ENCODE data around the gene UBE2J2. TPM values are rescaled to one million over a fixed set of nuclear protein-coding genes. Genes with fewer than 3 reads are reported as not detected.
A peak's percentile ranks its signal among the peaks of the same experiment; 100 is the strongest.

The UBE2J2 gene
- total and polyA plus RNA-seq, 4 donors, result 36.0 to 57.4 (median 47.1) TPM

DNA sequence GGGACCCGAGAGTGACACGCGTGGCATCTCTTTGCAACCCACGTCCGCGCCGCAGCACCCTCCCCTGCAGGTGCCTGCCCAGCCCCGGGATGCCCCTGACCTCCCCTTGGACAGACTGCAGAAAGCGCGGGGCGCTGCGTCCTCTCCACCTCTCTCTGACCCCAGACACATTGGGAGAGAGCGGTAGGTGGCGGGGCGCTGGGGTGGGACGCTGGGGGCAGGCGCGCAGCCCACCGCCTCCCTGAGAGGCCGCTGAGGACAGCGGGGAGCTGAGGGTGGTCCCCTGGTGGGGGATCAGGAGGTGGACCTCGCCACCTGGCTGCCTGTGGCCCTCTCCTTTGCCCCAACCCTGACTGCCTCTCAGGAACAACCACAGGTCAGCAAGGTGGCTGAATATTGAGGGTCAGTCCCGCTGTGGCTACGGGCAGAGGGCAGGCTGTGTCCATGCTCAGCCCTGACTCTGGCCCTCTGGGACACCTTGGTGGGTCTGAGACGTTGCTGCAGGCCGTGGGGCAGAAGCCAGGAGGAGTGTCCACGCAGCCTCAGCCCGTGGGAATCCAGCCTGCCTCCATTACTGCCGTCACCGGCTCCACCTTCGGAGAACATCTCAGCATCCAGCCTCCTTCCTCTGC, 761 bp upstream of the UBE2J2 start:
- ATAC-seq (ENCODE audit: insufficient read depth, low FRiP score) (no peak), DNase-seq (no peak)
- Histone ChIP-seq H3K4me3 (peak overlapping the region; percentile 55), H3K9me3 (ENCODE audit: control insufficient read depth in 4 of 4, insufficient read depth in 3 of 4, low read length in 3 of 4) (no peaks in the 10 kb centered on the region), H3K27me3 (ENCODE audit: control insufficient read depth in 3 of 3, insufficient read depth in 3 of 3, low read length in 2 of 3) (no peaks in the 10 kb centered on the region), H3K9ac (ENCODE audit: insufficient read depth in 1 of 2, low read length in 2 of 2) (no peak overlapping the region), H3K4me1 (ENCODE audit: control insufficient read depth in 5 of 5, insufficient read depth in 5 of 5, low read length in 5 of 5) (peaks cover 11 to 31% (median 17%) of the 10 kb centered on the region in 5 donors), H3K36me3 (ENCODE audit: control insufficient read depth in 4 of 4, insufficient read depth in 4 of 4, low read length in 4 of 4) (peaks cover 0 to 5% (median under 1%) of the 10 kb centered on the region in 4 donors), H3K27ac (ENCODE audit: low read depth in 1 of 2, low read length in 1 of 2) (peak overlapping the region; percentile 34 to 87)
- WGBS, 2 donors, result 24 to 26% methylated on average over 25 to 31 of the region's 31 CpGs
- TF ChIP-seq, protein P1, sequence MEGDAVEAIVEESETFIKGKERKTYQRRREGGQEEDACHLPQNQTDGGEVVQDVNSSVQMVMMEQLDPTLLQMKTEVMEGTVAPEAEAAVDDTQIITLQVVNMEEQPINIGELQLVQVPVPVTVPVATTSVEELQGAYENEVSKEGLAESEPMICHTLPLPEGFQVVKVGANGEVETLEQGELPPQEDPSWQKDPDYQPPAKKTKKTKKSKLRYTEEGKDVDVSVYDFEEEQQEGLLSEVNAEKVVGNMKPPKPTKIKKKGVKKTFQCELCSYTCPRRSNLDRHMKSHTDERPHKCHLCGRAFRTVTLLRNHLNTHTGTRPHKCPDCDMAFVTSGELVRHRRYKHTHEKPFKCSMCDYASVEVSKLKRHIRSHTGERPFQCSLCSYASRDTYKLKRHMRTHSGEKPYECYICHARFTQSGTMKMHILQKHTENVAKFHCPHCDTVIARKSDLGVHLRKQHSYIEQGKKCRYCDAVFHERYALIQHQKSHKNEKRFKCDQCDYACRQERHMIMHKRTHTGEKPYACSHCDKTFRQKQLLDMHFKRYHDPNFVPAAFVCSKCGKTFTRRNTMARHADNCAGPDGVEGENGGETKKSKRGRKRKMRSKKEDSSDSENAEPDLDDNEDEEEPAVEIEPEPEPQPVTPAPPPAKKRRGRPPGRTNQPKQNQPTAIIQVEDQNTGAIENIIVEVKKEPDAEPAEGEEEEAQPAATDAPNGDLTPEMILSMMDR (IDR thresholded peaks at IDR 0.05; ENCODE audit: control extremely low read depth, extremely low read depth), result no peak

DNA sequence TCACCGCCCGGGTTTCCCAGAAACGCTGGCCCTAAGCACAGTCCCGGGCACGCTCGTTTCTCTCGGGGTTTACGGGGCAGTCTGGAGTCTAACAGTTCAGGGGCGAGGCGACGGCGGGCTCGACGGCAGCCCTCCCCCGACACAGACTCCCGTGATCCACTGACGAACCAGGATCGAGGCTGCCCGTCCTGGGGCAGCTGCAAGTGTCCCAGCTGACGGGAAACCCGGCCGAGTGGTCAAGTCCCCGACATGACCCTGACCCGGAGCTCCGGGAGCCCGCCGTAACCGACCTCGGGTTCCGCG, 494 bp downstream of the UBE2J2 start:
- 0% methylated on average over 31 of the region's 31 CpGs for WGBS, 2 donors
- ATAC-seq (ENCODE audit: insufficient read depth, low FRiP score), result no peak
- TF ChIP-seq, protein P1 (IDR thresholded peaks at IDR 0.05; ENCODE audit: control extremely low read depth, extremely low read depth), result no peak

DNA sequence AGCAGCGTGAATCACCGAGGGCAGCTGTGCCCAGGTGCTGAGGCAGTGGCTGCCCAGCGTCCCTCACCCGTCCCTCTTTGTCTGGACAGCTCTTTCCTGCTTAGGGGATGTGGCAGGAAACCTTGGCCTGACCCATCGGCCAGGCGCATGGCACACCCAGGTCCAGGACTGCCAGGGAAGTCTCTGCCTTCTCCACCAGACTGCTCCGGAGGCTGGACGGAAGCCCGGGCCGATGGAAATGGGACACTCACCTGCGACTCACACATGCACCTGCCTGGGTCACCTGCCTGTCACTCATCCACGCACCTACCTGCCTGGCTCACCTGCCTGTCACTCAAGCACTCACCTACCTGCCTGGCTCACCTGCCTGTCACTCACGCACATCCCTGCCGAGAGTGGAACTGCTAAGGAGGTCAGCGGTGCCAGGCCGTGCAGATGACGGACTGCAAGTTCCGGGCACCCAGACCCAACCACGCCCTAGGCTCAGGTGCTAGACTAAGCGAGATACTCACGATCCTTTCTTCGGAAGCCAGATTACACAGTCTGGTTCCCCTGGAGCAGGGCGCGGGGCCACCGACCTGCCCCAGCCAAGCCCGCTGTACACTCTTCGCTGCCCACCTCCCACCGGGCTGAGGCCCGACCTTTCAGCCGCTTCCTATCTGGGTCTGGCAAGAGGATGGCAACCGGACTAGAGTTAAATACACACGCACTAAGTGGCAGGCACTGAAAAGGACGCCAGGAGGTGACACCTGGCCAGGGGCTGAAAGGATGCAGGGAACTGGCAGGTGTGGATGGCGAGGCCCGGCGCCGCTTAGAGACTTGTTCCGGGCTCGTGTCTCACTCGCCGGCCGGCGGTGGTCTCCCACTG, 1.1 kb downstream of the UBE2J2 start:
- peaks cover 0 to 6% (median 2%) of the 10 kb centered on the region in 4 donors for H3K36me3 ChIP-seq (ENCODE audit: control insufficient read depth in 4 of 4, insufficient read depth in 4 of 4, low read length in 4 of 4)
- peaks cover 11 to 31% (median 17%) of the 10 kb centered on the region in 5 donors for H3K4me1 ChIP-seq (ENCODE audit: control insufficient read depth in 5 of 5, insufficient read depth in 5 of 5, low read length in 5 of 5)
- H3K27me3 ChIP-seq (ENCODE audit: control insufficient read depth in 3 of 3, insufficient read depth in 3 of 3, low read length in 2 of 3), result no peaks in the 10 kb centered on the region
- WGBS, 2 donors, result 28 to 43% methylated on average over 39 to 43 of the region's 43 CpGs
- no peaks in the 10 kb centered on the region for H3K9me3 ChIP-seq (ENCODE audit: control insufficient read depth in 4 of 4, insufficient read depth in 3 of 4, low read length in 3 of 4)
- TF ChIP-seq, protein P1 (IDR thresholded peaks at IDR 0.05; ENCODE audit: control extremely low read depth, extremely low read depth), result no peak
- peak overlapping the region; percentile 93 for H3K4me3 ChIP-seq
- peak overlapping the region; percentile 3 to 71 for H3K9ac ChIP-seq (ENCODE audit: insufficient read depth in 1 of 2, low read length in 2 of 2)
- H3K27ac ChIP-seq (ENCODE audit: low read depth in 1 of 2, low read length in 1 of 2), result peak overlapping the region; percentile 85 to 91
- DNase-seq (no peak), ATAC-seq (ENCODE audit: insufficient read depth, low FRiP score) (peak; percentile 20)

More for the DNA sequence above, 494 bp downstream of the UBE2J2 start:
- peak overlapping the region; percentile 85 to 91 for H3K27ac ChIP-seq (ENCODE audit: low read depth in 1 of 2, low read length in 1 of 2)
- peak overlapping the region; percentile 3 to 71 for H3K9ac ChIP-seq (ENCODE audit: insufficient read depth in 1 of 2, low read length in 2 of 2)
- peaks cover 0 to 5% (median 2%) of the 10 kb centered on the region in 4 donors for H3K36me3 ChIP-seq (ENCODE audit: control insufficient read depth in 4 of 4, insufficient read depth in 4 of 4, low read length in 4 of 4)
- peak overlapping the region; percentile 93 for H3K4me3 ChIP-seq
- H3K27me3 ChIP-seq (ENCODE audit: control insufficient read depth in 3 of 3, insufficient read depth in 3 of 3, low read length in 2 of 3), result no peaks in the 10 kb centered on the region
- DNase-seq, result no peak
- peaks cover 11 to 31% (median 17%) of the 10 kb centered on the region in 5 donors for H3K4me1 ChIP-seq (ENCODE audit: control insufficient read depth in 5 of 5, insufficient read depth in 5 of 5, low read length in 5 of 5)
- no peaks in the 10 kb centered on the region for H3K9me3 ChIP-seq (ENCODE audit: control insufficient read depth in 4 of 4, insufficient read depth in 3 of 4, low read length in 3 of 4)
